ENCODE results near the gene NFAT5. TPM values are rescaled to one million over a fixed set of nuclear protein-coding genes. Genes with fewer than 3 reads are reported as not detected.

NFAT5 gene
- total RNA-seq, 1 donor from 2014 or later = 35.2 TPM

DNA sequence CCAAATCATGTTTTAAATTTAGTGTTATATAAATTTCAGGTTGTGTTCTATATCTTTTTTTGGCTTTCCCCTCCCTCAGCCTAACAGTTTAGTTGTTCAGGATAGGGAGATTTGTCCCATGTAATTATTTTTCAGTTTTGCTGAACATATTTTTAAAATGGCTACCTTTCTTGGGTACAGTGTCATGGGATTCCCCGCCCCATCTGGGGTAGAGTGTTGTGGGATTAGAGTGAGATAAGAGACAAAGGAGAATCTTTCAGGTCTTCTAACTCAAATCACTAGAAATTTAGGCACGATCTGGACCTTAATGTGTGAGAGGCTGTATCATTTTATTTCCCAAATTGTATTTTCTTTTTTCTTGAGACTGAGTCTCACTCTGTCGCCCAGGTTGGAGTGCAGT, 24.8 kb downstream of the NFAT5 start:
- no peak for DNase-seq (ENCODE audit: low read depth)

DNA sequence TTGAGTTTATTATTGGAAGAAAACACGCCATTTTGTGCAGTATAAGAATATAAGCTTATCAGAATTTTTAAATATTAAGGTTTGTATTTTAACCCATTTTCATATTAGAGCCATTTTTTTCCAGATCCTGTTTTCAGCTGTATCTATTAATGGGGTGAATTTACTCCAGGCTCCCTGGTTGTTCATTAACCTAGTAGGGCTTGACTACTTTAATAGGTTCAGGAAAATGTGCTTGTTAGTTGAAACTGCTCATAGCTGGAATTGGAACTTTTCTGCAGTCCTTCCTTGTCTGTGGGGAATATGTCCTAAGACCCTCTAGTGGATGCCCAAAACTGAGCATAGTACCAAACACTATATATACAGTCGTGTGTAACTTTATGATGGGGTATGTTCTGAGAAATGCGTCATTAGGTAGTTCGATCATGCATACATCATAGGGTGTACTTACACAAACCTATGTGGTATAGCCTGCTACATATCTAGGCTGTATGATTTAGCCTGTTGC, 28.0 kb downstream of the NFAT5 start:
- no peak for DNase-seq (ENCODE audit: low read depth)

DNA sequence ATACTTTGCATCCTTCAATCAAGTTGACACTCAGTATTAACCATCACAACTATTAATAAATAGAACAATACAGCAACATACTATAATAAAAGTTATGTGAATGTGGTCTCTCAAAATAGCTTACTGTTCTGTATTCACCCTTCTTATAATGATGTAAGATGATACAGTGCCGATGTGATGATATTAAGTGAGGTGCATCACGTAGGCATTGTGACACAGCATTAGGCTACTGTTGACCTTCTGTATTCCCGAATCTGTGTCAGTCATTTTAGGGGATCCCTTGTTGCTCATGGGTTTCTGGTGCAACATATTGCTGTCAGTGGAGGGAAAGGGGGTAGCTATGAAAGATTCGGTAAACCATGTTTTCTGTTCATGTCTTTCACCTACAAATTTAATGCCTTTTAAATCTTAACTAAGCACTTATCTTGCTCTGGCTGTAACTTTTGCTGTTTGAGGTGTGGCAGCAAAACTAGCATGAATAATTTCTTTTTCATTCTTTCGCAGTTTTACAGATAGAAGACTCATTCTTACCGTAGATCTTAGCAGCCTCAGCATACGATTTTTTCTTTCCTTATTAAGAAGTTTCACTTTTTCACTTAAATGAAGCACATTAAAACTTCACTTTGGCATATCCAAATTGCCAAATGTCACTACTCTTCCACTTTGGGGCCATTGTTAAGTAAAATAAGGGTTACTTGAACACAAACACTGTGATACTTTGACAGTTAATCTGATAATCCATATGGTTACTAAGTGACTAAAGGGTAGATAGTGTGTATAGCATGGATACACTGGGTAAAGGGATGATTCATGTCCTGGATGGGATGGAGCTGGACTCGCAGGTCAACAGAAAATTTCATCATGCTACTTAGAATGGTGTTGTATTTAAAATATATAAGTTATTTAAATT, 29.6 kb downstream of the NFAT5 start:
- DNase-seq (ENCODE audit: low read depth) = no peak

DNA sequence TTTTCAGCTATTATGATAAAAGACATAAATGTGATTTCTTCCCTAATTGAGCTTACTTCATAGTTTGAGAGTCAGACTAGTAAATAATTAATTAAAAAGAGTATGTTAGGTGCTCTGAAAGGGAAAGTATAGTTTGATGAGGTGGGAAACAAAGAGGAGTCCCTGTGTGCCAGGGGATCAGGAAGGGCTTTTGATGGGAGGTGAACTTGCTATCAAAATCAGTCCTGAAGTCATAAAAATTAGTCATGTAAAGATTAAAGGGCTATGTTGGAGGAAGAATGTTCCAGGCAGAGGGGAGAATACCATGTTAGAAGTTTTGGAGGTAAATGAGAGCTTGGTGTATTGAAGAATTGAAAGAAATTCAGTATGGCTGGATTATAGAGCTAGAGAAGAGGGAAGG, 31.0 kb downstream of the NFAT5 start:
- no peak for DNase-seq (ENCODE audit: low read depth)

DNA sequence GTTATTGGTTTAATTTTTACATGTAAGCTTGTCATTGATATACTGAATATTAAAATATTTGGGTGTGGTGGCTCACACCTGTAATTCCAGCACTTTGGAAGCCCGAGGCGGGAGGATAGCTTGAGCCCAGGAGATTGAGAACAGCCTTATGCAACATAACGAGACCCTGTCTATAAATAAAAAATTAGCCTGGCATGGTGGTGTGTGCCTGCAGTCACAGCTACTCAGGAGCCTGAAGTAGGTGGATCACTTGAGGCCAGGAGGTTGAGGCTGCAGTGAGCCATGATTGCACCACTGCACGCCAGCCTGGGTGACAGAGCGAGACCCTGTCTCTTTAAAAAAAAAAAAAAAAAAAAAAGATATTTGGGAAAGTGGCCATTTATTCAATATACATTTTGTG, 32.3 kb downstream of the NFAT5 start:
- DNase-seq (ENCODE audit: low read depth) = no peak

DNA sequence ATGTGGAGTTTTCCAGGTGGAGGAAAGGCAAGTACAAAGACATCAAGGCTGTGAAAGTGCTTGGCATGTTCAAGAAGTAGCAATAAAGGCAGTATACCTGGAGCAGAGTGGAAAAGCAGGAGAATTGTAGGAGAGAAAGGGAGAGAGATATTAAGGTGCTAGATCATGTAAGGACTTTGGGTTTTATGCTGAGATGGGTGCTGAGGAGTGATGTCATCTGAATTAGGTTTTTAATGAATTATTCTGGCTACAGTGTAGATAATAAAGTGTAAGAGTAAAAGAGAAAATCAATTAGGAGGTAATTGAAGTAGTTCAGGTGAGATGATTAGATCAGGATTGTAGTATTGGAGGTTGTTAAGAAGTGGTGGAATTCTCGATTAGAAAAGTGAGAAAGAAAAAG, 34.0 kb downstream of the NFAT5 start:
- DNase-seq (ENCODE audit: low read depth) = no peak

DNA sequence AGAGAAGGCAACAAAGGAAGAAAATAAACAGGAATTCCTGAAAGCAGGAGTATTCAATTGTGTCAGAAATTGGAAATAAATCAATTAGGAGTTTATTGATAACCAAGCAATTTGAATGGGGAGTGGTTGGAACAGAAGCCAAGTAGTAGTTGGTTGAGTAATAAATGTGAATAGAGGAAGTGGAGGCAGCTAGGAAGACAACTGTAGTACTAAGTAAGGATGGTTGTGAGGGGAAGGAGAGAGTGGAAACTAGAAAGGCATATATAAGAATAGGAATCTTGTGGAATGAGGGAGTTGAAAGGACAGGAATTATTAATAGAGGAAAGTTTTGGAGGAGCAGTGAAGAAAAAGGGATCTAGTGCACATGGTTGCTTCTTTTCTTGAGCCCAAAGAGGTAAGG, 34.4 kb downstream of the NFAT5 start:
- DNase-seq (ENCODE audit: low read depth) = no peak

DNA sequence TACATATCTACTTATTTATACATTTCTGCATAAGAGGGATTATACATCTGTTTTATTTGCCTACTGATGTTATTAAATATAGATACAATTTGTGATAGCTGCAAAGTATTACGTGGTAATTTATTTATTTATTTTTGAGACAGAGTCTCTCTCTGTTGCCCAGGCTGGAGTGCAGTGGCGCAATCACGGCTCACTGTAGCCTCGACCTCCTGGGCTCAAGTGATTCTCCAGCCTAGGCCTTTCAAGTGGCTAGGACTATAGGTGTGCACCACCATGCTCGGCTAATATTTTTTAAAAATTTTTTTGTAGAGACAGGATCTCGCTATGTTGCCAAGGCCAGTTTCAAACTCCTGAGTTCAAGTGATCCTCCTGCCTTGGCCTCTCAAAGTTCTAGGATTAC, 35.5 kb downstream of the NFAT5 start:
- no peak for DNase-seq (ENCODE audit: low read depth)

DNA sequence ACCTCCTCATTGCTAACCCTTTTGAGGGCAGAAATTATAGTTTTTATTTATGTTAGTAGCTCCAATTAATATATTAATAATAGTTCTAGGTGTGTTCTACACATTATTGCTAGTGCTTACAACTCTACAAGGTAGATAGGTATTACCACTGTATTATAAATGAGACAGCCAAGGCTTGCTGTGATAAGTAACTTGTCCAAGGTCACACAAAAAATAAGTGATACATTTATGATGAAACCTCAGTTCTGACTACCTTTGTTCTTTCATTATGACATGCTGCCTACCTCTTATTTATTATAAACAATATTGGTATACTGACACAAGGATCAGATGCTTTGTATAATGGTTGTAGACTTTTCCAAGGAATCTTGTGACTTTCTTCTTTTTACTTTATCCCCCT, 41.2 kb downstream of the NFAT5 start:
- no peak for DNase-seq (ENCODE audit: low read depth)

DNA sequence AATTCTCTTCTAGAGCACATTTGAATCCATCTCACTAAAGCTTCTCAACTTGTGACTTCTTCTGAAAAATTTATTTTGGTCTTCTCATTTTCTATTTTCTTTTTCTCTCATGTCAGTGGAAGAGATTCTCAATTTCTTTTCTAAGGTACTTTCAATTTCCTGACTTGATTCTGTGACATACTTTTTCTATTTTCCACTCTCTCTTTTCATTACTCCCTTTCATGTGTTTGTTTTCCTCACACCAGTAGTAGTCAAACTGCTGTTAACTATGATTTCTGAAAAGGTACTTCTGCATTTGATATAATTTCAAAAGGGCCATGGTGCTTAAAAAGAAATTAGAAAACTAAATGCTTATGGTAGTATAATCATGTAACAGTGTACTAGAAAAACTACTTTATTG, 41.9 kb downstream of the NFAT5 start:
- no peak for DNase-seq (ENCODE audit: low read depth)

DNA sequence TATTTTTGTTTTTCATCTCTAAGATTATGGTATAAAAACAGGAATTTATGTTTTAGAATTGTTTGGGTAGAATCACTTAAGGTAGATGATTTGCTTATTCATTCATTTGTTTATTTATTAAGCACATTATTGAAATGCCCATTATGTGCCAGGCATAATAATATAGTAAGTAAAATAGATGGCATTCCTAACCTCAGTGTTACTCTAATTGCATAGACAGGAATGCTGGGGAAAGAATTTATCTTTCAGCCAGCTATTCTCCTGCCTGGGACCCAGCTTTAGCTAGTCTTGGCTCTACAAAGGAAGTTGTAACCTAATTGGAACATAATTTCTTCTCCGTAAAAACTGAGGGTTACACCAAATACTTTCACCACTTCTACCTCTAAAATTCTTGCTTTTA, 44.6 kb downstream of the NFAT5 start:
- no peak for DNase-seq (ENCODE audit: low read depth)

DNA sequence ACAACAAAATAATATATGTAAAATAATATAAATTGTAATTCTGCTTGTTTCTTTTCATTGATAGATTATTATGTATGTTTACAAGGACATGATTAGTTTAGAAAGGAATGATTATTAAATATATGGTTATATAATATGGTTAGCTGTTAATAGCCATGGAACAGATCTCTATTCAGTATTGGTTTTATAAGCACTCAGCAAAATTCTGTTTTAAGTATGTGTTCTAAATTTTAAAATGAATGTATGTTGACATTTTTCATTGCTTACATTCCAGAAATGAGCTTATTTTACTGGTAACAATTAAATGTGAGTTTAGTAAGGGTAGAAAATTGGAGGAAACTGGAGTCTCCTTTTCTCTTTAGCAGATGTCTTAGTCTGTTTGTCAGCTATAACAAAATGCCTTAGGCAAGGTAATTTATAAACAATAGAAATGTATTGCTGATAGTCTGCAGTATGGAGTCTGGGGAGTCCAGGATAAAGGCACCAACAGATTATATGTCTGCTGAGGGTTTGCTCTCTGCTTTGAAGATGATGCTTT, 45.4 kb downstream of the NFAT5 start:
- no peak for DNase-seq (ENCODE audit: low read depth)

DNA sequence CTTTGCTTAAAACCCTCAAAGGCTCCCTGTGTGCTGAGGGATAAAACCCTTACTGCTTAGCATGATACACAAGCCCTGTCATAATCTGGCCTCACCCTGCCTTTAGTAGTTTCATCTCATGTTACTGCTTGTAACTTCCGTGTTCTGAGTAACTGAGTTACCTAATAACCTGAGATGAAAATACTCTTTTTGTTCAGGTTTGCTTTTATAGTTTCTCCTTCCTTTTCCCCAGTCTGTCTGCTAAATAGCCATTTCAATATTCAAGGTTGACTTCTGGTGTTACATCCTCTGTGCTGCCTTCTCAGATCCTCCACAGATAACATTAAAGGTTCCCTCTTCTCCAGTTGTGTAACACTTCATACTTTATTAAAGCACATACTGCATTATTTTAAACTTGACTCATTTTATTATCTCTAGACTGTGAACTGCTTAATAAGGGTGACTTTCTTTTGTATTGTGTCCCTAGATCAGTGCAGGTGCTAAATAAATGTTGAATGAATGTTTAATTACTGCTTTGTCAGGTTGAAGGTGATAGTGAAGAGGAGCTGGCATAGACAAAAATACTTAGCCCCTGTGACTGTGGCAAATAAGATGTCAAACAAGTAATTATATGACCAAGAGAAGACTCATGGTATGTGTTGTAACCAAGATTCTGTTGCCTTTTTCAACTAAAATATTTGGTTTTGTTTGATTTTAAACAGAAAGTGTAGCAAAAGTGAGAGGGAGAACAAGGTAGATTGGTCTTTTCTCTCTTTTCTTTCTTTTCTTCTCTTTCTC, 47.8 kb downstream of the NFAT5 start:
- peak; percentile 13 for DNase-seq (ENCODE audit: low read depth)

DNA sequence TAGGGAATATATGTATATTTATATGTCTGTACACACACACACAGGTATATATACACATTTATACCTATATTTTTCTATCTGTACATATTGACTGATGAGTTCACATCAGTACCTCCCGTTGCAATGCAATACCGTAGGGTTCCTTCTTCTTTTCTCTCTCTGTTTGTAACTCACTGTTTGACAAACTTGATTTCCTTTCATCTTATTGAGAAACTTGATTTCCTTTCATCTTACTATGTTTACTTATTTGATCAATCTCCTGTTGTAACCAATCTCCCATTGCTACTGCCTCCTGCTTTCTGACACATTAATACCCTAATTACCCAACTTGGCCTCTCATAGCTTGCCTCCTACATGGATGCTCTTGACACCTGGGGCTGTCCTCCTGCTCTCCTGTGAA, 49.8 kb downstream of the NFAT5 start:
- DNase-seq (ENCODE audit: low read depth) = no peak

DNA sequence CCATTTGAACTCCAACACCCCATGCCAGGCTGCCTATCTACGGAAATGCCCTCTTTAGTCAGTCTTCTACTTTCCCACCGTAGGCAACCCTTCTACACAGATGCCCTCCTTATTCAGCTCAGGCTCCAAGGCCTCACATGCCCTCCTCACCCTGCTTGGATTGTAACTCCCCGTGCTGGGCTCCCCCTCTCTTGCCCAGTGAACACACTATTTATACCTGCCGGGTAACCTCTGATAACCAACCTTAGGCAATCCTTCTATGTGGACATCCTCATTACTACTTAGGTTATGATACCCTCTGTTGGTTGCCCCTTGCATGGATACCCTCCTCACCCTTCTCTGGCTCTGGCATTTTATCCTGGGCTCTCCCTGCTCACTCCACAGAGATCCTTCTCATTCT, 50.3 kb downstream of the NFAT5 start:
- no peak for DNase-seq (ENCODE audit: low read depth)

DNA sequence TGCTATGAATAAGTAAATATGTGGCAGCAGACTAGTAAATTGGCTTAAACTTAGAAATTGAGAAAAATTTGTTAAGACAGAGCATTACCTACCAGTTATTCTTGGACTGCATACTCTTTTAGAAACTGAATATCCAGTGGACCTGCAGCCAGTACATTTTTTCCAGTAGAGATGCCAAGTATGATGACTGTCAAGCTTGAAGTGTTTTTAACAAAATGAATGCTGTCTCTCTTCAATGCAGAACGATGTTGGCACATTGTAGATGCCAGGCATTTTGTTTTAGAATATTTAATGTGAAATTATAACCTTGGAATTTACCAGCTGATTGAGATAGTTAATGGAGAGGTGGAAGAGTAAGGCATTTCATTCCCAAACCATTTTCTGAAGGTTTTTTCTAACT, 52.5 kb downstream of the NFAT5 start:
- peak; percentile 32 for DNase-seq (ENCODE audit: low read depth)

DNA sequence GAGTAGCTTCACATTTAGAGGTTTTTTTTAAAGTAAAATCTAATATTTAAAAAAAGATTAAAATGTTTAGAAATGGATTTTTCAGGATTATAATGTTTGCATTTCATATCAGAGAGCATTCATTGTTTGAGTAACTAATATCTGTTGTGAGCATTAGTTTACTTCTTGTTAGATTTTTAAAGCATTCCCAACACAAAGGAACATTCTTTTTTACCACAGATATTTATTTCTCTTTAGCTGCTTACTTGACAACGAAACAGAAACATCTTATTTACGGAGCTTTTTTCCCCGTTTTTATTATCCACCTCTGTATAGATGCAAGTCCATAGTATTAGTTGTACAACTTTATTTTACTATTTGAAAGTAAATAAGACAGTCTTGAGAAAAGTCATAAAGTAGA, 53.0 kb downstream of the NFAT5 start:
- no peak for DNase-seq (ENCODE audit: low read depth)

DNA sequence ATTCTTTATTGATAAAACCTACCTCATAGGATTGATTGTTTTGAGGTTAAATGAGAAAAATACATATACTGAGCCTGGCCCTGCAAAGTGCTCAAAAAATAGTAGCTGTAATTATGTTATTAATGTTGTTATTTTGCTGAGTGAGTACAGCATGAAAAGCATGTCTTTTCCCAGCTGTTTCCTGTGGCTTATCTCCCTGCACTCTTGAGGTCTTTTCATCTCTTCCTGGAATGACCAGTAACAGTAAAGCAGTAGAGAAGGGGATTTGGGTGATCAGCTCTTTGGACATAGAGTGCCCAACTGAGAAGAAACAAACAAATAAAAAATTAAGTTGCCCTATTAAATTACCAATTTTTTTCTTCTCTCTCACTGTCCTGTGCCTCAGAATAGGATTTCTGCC, 53.7 kb downstream of the NFAT5 start:
- peak; percentile 53 for DNase-seq (ENCODE audit: low read depth)

DNA sequence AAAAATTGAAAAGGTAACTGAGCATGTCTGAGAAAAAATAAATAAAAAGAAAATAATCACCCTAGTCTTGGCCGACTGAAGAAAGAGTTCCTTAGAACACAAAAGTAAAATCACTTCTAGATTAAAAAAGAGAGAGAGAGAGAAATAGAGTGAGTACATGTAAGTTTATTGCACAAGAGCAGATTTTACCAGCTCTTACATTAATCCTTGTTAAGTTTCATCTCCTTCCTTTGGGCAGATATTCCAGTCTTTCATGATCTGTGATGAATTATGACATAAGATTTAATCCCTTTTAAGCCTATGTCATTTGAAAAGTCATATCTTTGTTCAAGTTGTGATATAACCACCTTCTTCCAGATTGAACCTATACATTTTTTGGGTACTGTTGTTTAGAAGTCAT, 54.8 kb downstream of the NFAT5 start:
- no peak for DNase-seq (ENCODE audit: low read depth)

DNA sequence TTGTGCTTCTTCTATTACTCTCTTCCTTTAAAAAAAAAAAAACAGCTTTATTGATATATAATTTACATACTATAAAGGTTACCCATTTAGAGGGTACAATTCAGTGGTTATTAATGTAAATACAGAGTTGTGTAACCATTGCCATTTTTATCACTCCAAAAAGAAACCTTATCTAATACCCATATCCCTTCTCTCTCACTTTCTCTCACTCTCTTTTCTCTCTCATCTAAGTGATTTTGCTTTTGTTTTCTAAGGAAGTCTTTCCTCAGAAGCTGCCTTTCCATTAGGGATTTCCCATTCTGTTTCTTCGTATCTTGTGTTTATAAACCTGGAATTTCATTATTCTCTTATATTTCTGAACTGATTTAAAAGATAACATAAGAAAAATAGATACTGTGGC, 55.5 kb downstream of the NFAT5 start:
- DNase-seq (ENCODE audit: low read depth) = no peak

DNA sequence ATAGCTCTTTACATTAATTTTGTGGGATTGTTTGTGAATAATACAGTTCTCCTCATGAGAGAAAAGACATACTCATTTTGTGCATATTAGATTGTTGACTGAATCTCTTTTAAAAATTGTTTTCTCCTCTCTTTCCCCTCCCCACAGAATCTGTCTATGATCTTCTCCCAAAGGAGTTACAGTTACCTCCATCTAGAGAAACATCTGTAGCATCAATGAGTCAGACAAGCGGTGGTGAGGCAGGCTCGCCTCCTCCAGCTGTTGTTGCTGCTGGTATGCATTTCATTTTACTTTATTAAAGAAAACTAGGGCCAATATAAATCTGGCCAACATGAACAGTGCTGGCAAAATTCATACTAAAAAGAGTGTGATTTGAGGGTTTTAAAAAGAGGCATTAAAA, 60.5 kb downstream of the NFAT5 start:
- peak; percentile 55 for DNase-seq (ENCODE audit: low read depth)

DNA sequence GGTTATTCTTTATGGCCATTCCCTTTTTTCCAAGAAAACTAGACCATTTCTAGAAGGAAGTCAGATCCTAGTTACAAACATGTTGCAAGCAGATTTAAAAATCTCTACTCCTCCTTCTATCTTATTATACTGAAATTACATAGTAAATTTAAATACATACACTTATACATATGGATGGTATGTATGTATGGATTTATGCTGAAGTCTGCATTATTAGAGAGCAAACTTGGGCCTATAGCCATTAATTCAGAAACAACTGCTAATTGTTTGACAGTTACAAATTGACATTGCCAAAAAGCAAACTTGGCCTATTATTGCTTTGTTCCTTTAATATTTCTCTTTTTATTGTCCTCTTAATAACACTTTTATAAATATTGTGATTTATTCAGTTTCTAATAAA, 67.1 kb downstream of the NFAT5 start:
- DNase-seq (ENCODE audit: low read depth) = no peak

All from myocyte (in vitro differentiated cells).